ENCODE measurements around the gene BOC.

Gene BOC

GRCh38 chr3:113186566-113186965, 24.8 kb upstream of the BOC start:
- DNase-seq, result no peak

- no peak for DNase-seq
These were observed 18.1 kb upstream of the BOC start for GRCh38 chr3:113193288-113193687.

GRCh38 chr3:113193719-113194118, 17.6 kb upstream of the BOC start:
- no peak for DNase-seq

- DNase-seq, result no peak
These were observed 16.4 kb upstream of the BOC start for GRCh38 chr3:113194823-113195401.

- DNase-seq, result no peak
These were observed 11.0 kb upstream of the BOC start for GRCh38 chr3:113200351-113200750.

GRCh38 chr3:113200946-113201345, 10.4 kb upstream of the BOC start:
- no peak for DNase-seq

GRCh38 chr3:113204371-113204770, 7.0 kb upstream of the BOC start:
- no peak for DNase-seq

- no peak for DNase-seq
These were observed 5.9 kb upstream of the BOC start for GRCh38 chr3:113205481-113205880.

- DNase-seq, result no peak
These were observed 590 bp upstream of the BOC start for GRCh38 chr3:113210604-113211329.

- peak; percentile 37 for DNase-seq
These were observed 940 bp downstream of the BOC start for GRCh38 chr3:113212150-113212843.

- no peak for DNase-seq
These were observed 1.6 kb downstream of the BOC start for GRCh38 chr3:113212844-113213375.

- peak; percentile 73 for DNase-seq
These were observed 2.7 kb downstream of the BOC start for GRCh38 chr3:113213896-113214587.

- DNase-seq, result peak; percentile 94
These were observed 3.7 kb downstream of the BOC start for GRCh38 chr3:113214917-113215595.

- no peak for DNase-seq
These were observed 5.0 kb downstream of the BOC start for GRCh38 chr3:113216393-113216792.

- DNase-seq, result no peak
These were observed 6.8 kb downstream of the BOC start for GRCh38 chr3:113218011-113218680.

- DNase-seq, result no peak
These were observed 7.3 kb downstream of the BOC start for GRCh38 chr3:113218681-113219045.

- DNase-seq, result no peak
These were observed 8.4 kb downstream of the BOC start for GRCh38 chr3:113219605-113220300.

- DNase-seq, result no peak
These were observed 9.4 kb downstream of the BOC start for GRCh38 chr3:113220721-113221120.

GRCh38 chr3:113221721-113222257, 10.4 kb downstream of the BOC start:
- no peak for DNase-seq

GRCh38 chr3:113222451-113223086, 11.2 kb downstream of the BOC start:
- DNase-seq, result no peak
